Peyer's patch (tissue), 4 donors: ENCODE measurements around the gene CLRN1.

Source experiments
- POLR2A ChIP-seq, 2 donors: fragments of 450-650 bp; IDR thresholded peaks; one replicate each; pipeline ENCODE4 v1.5.1; 2017; ENCODE audit warnings: antibody characterized with exemption in 2 of 2, mild to moderate bottlenecking in 2 of 2, moderate library complexity in 2 of 2
- TF ChIP-seq, protein P1 (sequence below), 6 experiments: fragments of 450-650 bp in 4 of 6; fragments of 200-600 bp in 2 of 6; sonication (generic) in 1 of 6; IDR thresholded peaks; one replicate each; pipeline ENCODE4 v1.5.1; 2017 to 2019; ENCODE audit warnings: antibody characterized with exemption in 6 of 6, mild to moderate bottlenecking in 3 of 6, moderate library complexity in 1 of 6

GRCh38 chr3:150998996-150999395 is 26.5 kb upstream of the CLRN1 start:
- TF ChIP-seq, protein P1, sequence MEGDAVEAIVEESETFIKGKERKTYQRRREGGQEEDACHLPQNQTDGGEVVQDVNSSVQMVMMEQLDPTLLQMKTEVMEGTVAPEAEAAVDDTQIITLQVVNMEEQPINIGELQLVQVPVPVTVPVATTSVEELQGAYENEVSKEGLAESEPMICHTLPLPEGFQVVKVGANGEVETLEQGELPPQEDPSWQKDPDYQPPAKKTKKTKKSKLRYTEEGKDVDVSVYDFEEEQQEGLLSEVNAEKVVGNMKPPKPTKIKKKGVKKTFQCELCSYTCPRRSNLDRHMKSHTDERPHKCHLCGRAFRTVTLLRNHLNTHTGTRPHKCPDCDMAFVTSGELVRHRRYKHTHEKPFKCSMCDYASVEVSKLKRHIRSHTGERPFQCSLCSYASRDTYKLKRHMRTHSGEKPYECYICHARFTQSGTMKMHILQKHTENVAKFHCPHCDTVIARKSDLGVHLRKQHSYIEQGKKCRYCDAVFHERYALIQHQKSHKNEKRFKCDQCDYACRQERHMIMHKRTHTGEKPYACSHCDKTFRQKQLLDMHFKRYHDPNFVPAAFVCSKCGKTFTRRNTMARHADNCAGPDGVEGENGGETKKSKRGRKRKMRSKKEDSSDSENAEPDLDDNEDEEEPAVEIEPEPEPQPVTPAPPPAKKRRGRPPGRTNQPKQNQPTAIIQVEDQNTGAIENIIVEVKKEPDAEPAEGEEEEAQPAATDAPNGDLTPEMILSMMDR (IDR thresholded peaks at IDR 0.05): no peak
- no peak for TF ChIP-seq POLR2A (IDR thresholded peaks at IDR 0.05)
